Retinal pigment epithelial cell (primary cell): ENCODE results near the gene SH2B3.
"Not testable (repeated sequence)": the region's sequence is repeated elsewhere in the genome, so short reads cannot be mapped to it uniquely, and the experiment has no call there.

Experiments
- DNase-seq: peaks from one replicate; pipeline ENCODE4 v3.0.0-alpha.2; 2010; ENCODE audit warnings: low read depth
- H3K4me3 ChIP-seq: 2 replicates; pipeline ENCODE4 v1.5.1; 2011; ENCODE audit warnings: mild to moderate bottlenecking, low read length, control low read depth, moderate library complexity
- CTCF ChIP-seq: conservative IDR thresholded peaks from 2 replicates; pipeline ENCODE4 v1.5.1; 2011; ENCODE audit warnings: low read depth, low read length, control low read depth, inconsistent platforms

SH2B3 gene

DNA sequence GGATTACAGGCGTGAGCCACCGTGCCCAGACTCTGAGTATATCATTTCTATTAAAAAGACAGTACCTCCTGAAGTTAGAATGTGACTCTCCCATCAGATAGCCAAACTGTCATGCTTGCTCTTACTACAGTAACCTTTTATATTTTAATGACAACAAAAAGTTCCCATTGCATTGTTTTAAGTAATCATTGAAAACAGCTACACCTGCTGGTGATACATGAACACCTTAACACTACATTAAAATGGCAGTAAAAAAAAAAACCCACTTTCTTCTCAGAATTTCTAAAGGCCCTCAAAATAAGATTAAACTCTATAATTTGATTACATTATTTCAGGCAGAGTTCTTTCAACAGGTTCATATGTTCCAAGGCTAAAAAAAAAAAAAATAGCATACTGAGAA is 76.7 kb downstream of the SH2B3 start:
- DNase-seq, result no peak
- TF ChIP-seq CTCF, result peak; percentile 31
- no peak overlapping the region for H3K4me3 ChIP-seq

DNA sequence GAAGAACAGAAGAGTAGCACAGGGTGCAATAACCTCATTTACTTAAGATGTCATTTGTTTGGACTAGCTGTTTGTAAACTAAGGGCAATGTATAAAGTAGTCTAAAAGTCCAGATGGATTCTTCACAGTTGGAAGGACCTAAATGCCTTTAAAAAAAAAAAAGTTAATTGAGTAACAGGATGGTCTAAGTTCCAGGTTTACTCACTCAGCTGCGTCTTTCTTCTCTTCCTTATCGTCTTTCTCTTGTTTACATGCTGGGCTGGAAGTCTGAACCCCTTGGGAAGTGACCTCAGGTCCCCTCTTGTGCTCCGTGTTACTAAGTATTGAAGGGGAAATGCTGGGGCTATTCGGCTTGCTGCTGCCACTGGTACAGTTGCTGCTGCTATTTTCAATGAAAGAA is 82.5 kb downstream of the SH2B3 start:
- H3K4me3 ChIP-seq, result no peak overlapping the region
- TF ChIP-seq CTCF, result no peak
- no peak for DNase-seq

DNA sequence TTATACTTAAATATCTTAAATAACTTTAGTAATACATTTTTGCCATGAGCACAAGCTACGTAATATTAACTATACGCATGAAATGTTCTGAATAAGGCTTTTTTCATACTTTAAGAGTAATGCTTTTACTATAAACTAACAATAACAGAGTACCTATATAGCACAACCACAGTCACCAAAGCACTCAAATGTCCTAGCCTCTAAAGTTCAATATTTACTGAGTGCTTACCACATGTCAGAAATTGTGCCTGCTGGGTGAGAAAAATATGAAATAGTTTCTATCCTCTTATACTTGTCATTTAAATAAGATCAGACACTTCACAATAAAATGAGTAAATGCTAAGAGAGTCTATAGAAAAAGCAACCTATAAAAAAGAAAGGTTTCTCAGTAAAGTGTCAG is 83.1 kb downstream of the SH2B3 start:
- DNase-seq, result no peak
- H3K4me3 ChIP-seq, result no peak overlapping the region
- TF ChIP-seq CTCF, result no peak

DNA sequence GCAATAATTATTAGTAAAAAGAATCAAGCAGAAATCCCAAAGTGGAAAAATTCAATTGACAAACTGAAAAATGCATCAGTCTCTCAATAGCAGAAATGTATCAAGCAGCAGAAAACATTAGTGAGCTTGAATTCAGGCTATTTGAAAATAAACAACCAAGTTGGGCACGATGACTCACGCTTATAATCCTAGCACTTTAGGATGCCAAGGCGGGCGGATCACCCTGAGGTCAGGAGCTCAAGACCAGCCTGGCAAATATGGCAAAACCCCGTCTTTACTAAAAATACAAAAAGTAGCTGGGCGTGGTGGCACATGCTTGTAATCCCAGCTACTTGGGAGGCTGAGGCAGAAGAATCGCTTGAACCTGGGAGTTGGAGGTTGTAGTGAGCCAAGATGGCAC is 87.3 kb downstream of the SH2B3 start:
- DNase-seq, result peak; percentile 74
- not testable (repeated sequence) for H3K4me3 ChIP-seq

DNA sequence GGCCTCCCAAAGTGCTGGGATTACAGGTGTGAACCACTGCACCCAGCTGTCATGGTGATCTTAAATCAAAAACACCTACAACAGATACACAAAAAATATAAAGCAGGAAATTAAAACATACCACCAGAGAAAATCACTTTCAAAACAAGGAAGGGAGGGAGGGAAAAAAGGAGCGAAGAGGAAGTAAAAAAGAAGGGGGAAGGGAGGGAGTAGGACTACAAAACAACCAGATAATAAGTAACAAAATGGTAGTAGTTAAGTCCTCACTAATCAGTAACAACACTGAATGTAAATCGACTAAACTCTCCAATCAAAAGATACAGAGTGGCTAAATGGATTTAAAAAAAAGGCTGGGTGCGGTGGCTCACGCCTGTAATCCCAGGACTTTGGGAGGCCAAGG is 89.0 kb downstream of the SH2B3 start:
- no peak for TF ChIP-seq CTCF
- no peak overlapping the region for H3K4me3 ChIP-seq
- DNase-seq, result no peak
